ENCODE results near the gene HOXA5.

The HOXA5 gene

DNA sequence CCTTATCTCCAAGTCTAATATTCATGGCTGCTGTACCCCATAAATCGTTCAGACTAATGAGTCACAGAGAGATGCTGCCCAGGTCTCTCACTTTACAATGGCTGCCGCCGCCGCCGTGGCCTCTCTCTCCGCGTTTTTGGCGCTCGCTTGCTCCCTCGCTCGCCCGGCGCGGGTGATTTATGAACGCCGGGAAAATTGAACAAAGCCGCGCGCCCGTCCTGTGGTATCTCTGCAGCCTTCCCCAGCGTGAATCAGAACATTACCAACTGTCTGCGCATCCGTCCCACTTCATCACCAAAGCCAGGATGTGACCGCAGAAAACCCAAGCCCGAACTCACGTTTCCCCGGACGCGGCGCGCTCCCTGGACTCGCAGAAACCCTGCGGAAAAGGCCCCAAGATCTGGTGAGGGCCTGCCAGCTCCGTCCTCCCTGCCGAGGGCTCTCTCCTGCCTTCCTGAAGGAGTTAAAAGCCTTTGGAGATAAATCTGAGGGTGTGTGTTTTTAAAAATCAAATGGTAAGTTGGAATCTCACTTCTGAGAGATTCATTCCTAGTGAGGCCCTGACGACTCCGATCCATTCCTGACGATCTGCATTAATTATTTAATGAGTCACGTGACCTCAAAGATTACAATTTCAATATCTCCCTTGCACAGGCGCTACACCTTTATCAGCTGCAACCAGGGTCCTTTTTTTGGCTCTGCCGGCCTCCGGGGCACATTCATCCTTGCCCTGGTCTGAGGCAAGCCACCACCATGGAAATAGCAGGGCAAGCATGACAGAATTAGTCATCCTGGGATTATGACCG is 19.2 kb downstream of the HOXA5 start:
- in situ Hi-C loops (cut with MboI; ENCODE audit: low pct_unique_long_range_greater_than_20kb, low sequenced_read_pairs, unreplicated experiment), result no loop called here
- DNase-seq (ENCODE audit: low spot score), result no peak
- no peak for TF ChIP-seq CTCF (IDR thresholded peaks at IDR 0.05; ENCODE audit: extremely low read depth, insufficient read depth, missing control alignments)

GRCh38 chr7:27123477-27124053 is 19.9 kb downstream of the HOXA5 start:
- no peak for DNase-seq (ENCODE audit: low spot score)
- in situ Hi-C loops (cut with MboI; ENCODE audit: low pct_unique_long_range_greater_than_20kb, low sequenced_read_pairs, unreplicated experiment), result no loop called here
- no peak for TF ChIP-seq CTCF (IDR thresholded peaks at IDR 0.05; ENCODE audit: extremely low read depth, insufficient read depth, missing control alignments)

GRCh38 chr7:27123007-27123476 is 20.4 kb downstream of the HOXA5 start:
- TF ChIP-seq CTCF (IDR thresholded peaks at IDR 0.05; ENCODE audit: extremely low read depth, insufficient read depth, missing control alignments), result no peak
- in situ Hi-C loops (cut with MboI; ENCODE audit: low pct_unique_long_range_greater_than_20kb, low sequenced_read_pairs, unreplicated experiment), result no loop called here
- DNase-seq (ENCODE audit: low spot score), result no peak

DNA sequence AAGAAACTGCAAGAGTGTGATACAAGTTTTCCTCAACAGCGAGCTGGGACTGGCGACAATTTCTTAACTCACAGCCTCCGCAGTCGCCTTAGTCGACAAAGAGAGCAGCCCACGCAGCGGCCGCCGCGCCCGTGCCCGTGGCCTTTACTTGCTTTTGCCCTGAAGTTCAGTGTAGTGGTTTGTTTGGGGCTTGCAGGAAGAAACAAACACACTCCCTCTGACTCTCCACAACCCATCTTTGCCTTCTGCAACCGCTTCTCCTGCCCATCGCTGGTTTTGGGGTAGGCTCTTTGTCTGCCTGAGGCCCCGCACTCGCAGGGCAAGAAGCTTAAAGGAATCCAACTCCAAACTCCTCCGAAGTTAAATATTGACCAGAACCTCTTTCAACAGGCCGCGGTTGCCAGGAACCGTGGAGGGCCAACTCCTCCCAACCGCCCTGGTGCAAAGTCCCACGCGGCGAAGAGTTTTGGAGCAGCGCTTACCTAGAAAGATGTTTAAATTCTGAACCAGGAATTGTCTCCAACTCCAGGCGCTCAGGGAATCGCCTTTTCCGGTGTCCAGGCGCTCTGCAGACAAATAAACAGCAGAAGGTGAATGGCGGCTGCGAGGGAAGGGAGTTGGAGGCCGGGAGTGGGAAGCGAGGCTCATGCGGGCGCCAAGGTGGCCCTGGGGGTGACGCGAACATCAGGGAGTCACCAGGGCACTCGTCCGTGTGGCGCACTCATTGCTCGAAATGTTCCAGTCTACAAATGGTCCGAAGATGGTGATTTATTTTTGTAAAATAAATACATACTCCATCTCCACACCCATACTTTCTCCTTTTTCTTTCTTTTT is 21.2 kb downstream of the HOXA5 start:
- no peak for DNase-seq (ENCODE audit: low spot score)
- in situ Hi-C loops (cut with MboI; ENCODE audit: low pct_unique_long_range_greater_than_20kb, low sequenced_read_pairs, unreplicated experiment), result no loop called here

GRCh38 chr7:27121684-27122076 is 21.8 kb downstream of the HOXA5 start:
- TF ChIP-seq CTCF (IDR thresholded peaks at IDR 0.05; ENCODE audit: extremely low read depth, insufficient read depth, missing control alignments), result no peak
- in situ Hi-C loops (cut with MboI; ENCODE audit: low pct_unique_long_range_greater_than_20kb, low sequenced_read_pairs, unreplicated experiment), result no loop called here
- DNase-seq (ENCODE audit: low spot score), result no peak

More for the DNA sequence above, 21.2 kb downstream of the HOXA5 start:
- TF ChIP-seq CTCF (IDR thresholded peaks at IDR 0.05; ENCODE audit: extremely low read depth, insufficient read depth, missing control alignments), result no peak

GRCh38 chr7:27119412-27119911 is 24.0 kb downstream of the HOXA5 start:
- in situ Hi-C loops (cut with MboI; ENCODE audit: low pct_unique_long_range_greater_than_20kb, low sequenced_read_pairs, unreplicated experiment), result no loop called here
- no peak for TF ChIP-seq CTCF (IDR thresholded peaks at IDR 0.05; ENCODE audit: extremely low read depth, insufficient read depth, missing control alignments)
- DNase-seq (ENCODE audit: low spot score), result no peak
